ENCODE measurements around the gene FAM200A.

FAM200A gene

DNA sequence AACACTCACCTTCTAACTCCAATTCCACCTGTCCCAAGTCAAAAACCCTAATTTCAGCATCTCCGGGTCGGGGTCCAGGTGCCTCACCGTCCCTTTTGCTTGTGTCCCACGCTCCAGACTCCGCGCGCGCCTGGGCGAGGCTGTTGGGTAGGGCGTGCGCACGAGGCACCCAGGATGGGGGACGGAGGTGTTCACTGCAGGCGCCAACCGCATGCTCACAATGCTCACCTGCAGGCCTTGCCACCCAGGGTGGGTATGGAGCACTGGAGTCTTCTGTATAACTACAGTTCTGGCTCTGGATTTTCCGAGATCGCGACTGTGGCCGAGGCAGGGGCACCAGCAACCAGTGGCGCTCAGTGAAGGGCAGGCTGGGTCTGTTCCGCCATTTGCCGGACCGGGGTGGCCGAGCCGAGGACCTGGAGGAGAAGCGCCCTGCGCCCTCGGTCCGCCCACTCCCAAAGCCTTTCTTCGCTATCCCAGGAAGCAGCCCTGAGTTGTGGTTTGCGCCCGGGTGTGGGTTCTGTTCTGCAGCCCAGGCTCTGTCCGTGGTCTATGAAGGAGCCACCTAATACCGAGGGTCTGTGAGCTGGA is 8.7 kb downstream of the FAM200A start:
- no peaks in the 10 kb centered on the region for H3K4me1 ChIP-seq (ENCODE audit: control insufficient read depth in 1 of 2, insufficient read depth in 2 of 2, low read length in 2 of 2)
- no peak overlapping the region for H4K8ac ChIP-seq (ENCODE audit: low read depth, low read length)
- no peak overlapping the region for H2AK5ac ChIP-seq (ENCODE audit: low read length)
- no peak overlapping the region for H4K91ac ChIP-seq (ENCODE audit: low read depth, low read length)
- H3K27ac ChIP-seq (ENCODE audit: low read depth, low read length), result no peak overlapping the region
- H2BK5ac ChIP-seq (ENCODE audit: low read depth, low read length, poor library complexity), result no peak overlapping the region
- no peaks in the 10 kb centered on the region for H3K79me1 ChIP-seq (ENCODE audit: low read length)
- peak overlapping the region; percentile 21 for H3K4me3 ChIP-seq (ENCODE audit: low read depth, low read length)
- H3K23ac ChIP-seq (ENCODE audit: low read length), result no peak overlapping the region
- WGBS (ENCODE audit: extremely low coverage, insufficient coverage, insufficient read length), result no CpG with 5 or more reads among the region's 34 CpGs
- no peak for DNase-seq
- H3K9me3 ChIP-seq (ENCODE audit: insufficient read depth, low read depth, low read length), result peaks cover 17% of the 10 kb centered on the region
- H2BK120ac ChIP-seq (ENCODE audit: insufficient read depth, low read length, poor library complexity), result no peak overlapping the region
- no peak overlapping the region for H3K14ac ChIP-seq (ENCODE audit: low read length)
- H3K4ac ChIP-seq (ENCODE audit: low read depth, low read length), result no peak overlapping the region
- H3K79me2 ChIP-seq (ENCODE audit: control insufficient read depth, insufficient read depth, low read length, poor library complexity), result no peaks in the 10 kb centered on the region
- no peaks in the 10 kb centered on the region for H3K27me3 ChIP-seq (ENCODE audit: insufficient read depth, low read length)
- H3K4me2 ChIP-seq (ENCODE audit: low read length), result no peak overlapping the region
- no peak overlapping the region for H2BK12ac ChIP-seq (ENCODE audit: low read length)
- no peak overlapping the region for H3K9ac ChIP-seq (ENCODE audit: low read length)
- no peak overlapping the region for H4K12ac ChIP-seq (ENCODE audit: low read depth, low read length)
- H3K36me3 ChIP-seq (ENCODE audit: control insufficient read depth in 1 of 2, insufficient read depth in 2 of 2, low read length in 2 of 2), result peaks cover 3 to 11% of the 10 kb centered on the region in 2 experiments
- H2AFZ ChIP-seq (ENCODE audit: insufficient read depth, low read length, poor library complexity), result no peak overlapping the region
- H3K18ac ChIP-seq (ENCODE audit: low read length), result no peak overlapping the region

DNA sequence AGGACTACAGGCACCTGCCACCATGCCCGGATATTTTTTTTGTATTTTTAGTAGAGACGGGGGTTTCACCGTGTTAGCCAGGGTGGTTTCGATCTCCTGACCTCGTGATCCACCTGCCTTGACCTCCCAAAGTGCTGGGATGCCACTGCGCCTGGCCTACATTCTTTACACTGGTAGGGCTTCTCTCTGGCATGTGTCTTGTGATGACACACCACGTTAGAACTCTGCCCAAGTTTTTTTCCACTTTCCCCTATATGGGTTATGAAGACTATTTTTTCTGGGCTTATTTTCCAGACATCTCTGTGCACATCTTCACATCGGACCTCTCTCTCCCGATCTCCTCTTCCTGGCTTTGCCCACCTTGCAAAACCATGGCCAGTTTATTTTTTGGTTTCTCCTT is 10.7 kb downstream of the FAM200A start:
- Histone ChIP-seq H2AFZ (ENCODE audit: insufficient read depth, low read length, poor library complexity) (no peak overlapping the region), H2AK5ac (ENCODE audit: low read length) (no peak overlapping the region)

DNA sequence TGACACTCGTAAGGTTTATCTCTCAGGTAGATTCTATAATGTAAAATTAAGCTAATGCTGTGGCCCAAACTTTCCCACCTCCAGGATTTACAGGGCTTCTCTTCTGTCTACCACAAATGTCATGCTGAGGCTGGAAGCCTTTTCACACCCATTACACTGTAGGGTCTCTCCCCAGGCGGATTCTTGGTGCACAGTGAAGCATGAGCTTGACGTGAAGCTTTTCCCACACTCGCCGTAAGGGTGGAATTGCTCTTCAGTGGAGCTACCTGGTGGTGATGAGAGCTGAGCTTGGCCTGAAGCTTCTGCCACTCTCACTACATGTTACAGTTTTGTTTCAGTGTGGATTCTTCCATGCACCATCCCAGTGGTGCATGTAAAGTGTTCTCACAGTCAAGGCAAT is 11.4 kb downstream of the FAM200A start:
- no peak overlapping the region for H3K14ac ChIP-seq (ENCODE audit: low read length)
- H3K79me2 ChIP-seq (ENCODE audit: control insufficient read depth, insufficient read depth, low read length, poor library complexity), result no peaks in the 10 kb centered on the region
- no peak overlapping the region for H3K27ac ChIP-seq (ENCODE audit: low read depth, low read length)
- peaks cover 2 to 3% of the 10 kb centered on the region in 2 experiments for H3K36me3 ChIP-seq (ENCODE audit: control insufficient read depth in 1 of 2, insufficient read depth in 2 of 2, low read length in 2 of 2)
- no peak for DNase-seq
- no peak overlapping the region for H3K18ac ChIP-seq (ENCODE audit: low read length)
- H3K27me3 ChIP-seq (ENCODE audit: insufficient read depth, low read length), result no peaks in the 10 kb centered on the region
- H4K8ac ChIP-seq (ENCODE audit: low read depth, low read length), result no peak overlapping the region
- no peak overlapping the region for H2BK5ac ChIP-seq (ENCODE audit: low read depth, low read length, poor library complexity)
- no peak overlapping the region for H3K4me2 ChIP-seq (ENCODE audit: low read length)
- no peak overlapping the region for H4K12ac ChIP-seq (ENCODE audit: low read depth, low read length)
- no peak overlapping the region for H3K4ac ChIP-seq (ENCODE audit: low read depth, low read length)
- no peak overlapping the region for H3K23ac ChIP-seq (ENCODE audit: low read length)
- no peak overlapping the region for H2BK120ac ChIP-seq (ENCODE audit: insufficient read depth, low read length, poor library complexity)
- H2AK5ac ChIP-seq (ENCODE audit: low read length), result no peak overlapping the region
- H3K4me3 ChIP-seq (ENCODE audit: low read depth, low read length), result no peak overlapping the region
- no peak overlapping the region for H2AFZ ChIP-seq (ENCODE audit: insufficient read depth, low read length, poor library complexity)
- no peak overlapping the region for H3K9ac ChIP-seq (ENCODE audit: low read length)
- peaks cover 18% of the 10 kb centered on the region for H3K9me3 ChIP-seq (ENCODE audit: insufficient read depth, low read depth, low read length)
- H3K79me1 ChIP-seq (ENCODE audit: low read length), result no peaks in the 10 kb centered on the region
- H2BK12ac ChIP-seq (ENCODE audit: low read length), result no peak overlapping the region
- H4K91ac ChIP-seq (ENCODE audit: low read depth, low read length), result no peak overlapping the region
- H3K4me1 ChIP-seq (ENCODE audit: control insufficient read depth in 1 of 2, insufficient read depth in 2 of 2, low read length in 2 of 2), result no peaks in the 10 kb centered on the region
- WGBS (ENCODE audit: extremely low coverage, insufficient coverage, insufficient read length), result no CpG with 5 or more reads among the region's 5 CpGs

More for the DNA sequence above, 10.7 kb downstream of the FAM200A start:
- no peak overlapping the region for H3K27ac ChIP-seq (ENCODE audit: low read depth, low read length)
- no peak overlapping the region for H4K91ac ChIP-seq (ENCODE audit: low read depth, low read length)
- H3K9me3 ChIP-seq (ENCODE audit: insufficient read depth, low read depth, low read length), result peaks cover 18% of the 10 kb centered on the region
- no peaks in the 10 kb centered on the region for H3K4me1 ChIP-seq (ENCODE audit: control insufficient read depth in 1 of 2, insufficient read depth in 2 of 2, low read length in 2 of 2)
- DNase-seq, result peak in 1 of 2 donors; percentile 69
- H4K12ac ChIP-seq (ENCODE audit: low read depth, low read length), result no peak overlapping the region
- H3K18ac ChIP-seq (ENCODE audit: low read length), result no peak overlapping the region
- H3K36me3 ChIP-seq (ENCODE audit: control insufficient read depth in 1 of 2, insufficient read depth in 2 of 2, low read length in 2 of 2), result peaks cover 3 to 5% of the 10 kb centered on the region in 2 experiments
- no peak overlapping the region for H3K4me2 ChIP-seq (ENCODE audit: low read length)
- H3K4me3 ChIP-seq (ENCODE audit: low read depth, low read length), result no peak overlapping the region
- no peak overlapping the region for H3K23ac ChIP-seq (ENCODE audit: low read length)
- H3K9ac ChIP-seq (ENCODE audit: low read length), result no peak overlapping the region
- no peak overlapping the region for H2BK120ac ChIP-seq (ENCODE audit: insufficient read depth, low read length, poor library complexity)
- no peaks in the 10 kb centered on the region for H3K79me1 ChIP-seq (ENCODE audit: low read length)
- H2BK5ac ChIP-seq (ENCODE audit: low read depth, low read length, poor library complexity), result no peak overlapping the region
- H4K8ac ChIP-seq (ENCODE audit: low read depth, low read length), result no peak overlapping the region
- no peak overlapping the region for H3K14ac ChIP-seq (ENCODE audit: low read length)
- no CpG with 5 or more reads among the region's 9 CpGs for WGBS (ENCODE audit: extremely low coverage, insufficient coverage, insufficient read length)
- no peak overlapping the region for H2BK12ac ChIP-seq (ENCODE audit: low read length)
- H3K79me2 ChIP-seq (ENCODE audit: control insufficient read depth, insufficient read depth, low read length, poor library complexity), result no peaks in the 10 kb centered on the region
- no peak overlapping the region for H3K4ac ChIP-seq (ENCODE audit: low read depth, low read length)
- no peaks in the 10 kb centered on the region for H3K27me3 ChIP-seq (ENCODE audit: insufficient read depth, low read length)

DNA sequence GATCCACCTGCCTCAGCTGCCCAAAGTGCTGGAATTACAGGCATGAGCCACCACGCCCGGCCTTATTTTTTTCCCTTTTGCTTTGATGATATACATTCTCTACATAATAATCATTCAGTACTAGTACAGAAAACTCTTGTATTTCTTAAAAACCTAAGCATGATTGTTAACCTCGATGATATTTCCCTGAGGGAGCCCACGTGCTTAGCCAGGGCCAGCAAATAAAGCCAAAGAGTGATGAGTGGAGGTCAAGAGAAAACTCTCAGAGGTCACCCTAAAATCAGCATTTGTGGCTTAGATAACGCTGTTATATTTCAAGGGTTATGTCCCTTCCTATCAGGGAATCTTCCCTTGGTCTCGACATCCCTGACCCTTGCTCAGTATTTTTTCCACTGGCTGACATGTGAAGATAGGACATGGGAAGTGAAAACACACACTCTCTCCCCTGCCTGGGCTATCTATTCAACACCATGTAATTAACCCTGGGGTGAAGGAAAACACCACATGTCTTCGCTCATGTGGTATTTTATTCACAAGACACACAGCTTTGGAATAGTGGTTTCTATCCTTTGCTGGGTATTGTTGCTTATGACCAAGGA is 12.6 kb downstream of the FAM200A start:
- H3K18ac ChIP-seq (ENCODE audit: low read length), result no peak overlapping the region
- H3K27me3 ChIP-seq (ENCODE audit: insufficient read depth, low read length), result no peaks in the 10 kb centered on the region
- DNase-seq, result peak in 1 of 2 donors; percentile 24
- no peak overlapping the region for H4K8ac ChIP-seq (ENCODE audit: low read depth, low read length)
- peaks cover 2 to 3% of the 10 kb centered on the region in 2 experiments for H3K36me3 ChIP-seq (ENCODE audit: control insufficient read depth in 1 of 2, insufficient read depth in 2 of 2, low read length in 2 of 2)
- H3K4ac ChIP-seq (ENCODE audit: low read depth, low read length), result no peak overlapping the region
- H3K14ac ChIP-seq (ENCODE audit: low read length), result no peak overlapping the region
- H3K4me3 ChIP-seq (ENCODE audit: low read depth, low read length), result no peak overlapping the region
- H4K12ac ChIP-seq (ENCODE audit: low read depth, low read length), result no peak overlapping the region
- H3K27ac ChIP-seq (ENCODE audit: low read depth, low read length), result no peak overlapping the region
- no peak overlapping the region for H2BK5ac ChIP-seq (ENCODE audit: low read depth, low read length, poor library complexity)
- H3K4me2 ChIP-seq (ENCODE audit: low read length), result no peak overlapping the region
- no peak overlapping the region for H3K9ac ChIP-seq (ENCODE audit: low read length)
- H2BK120ac ChIP-seq (ENCODE audit: insufficient read depth, low read length, poor library complexity), result no peak overlapping the region
- H2AFZ ChIP-seq (ENCODE audit: insufficient read depth, low read length, poor library complexity), result no peak overlapping the region
- H3K79me2 ChIP-seq (ENCODE audit: control insufficient read depth, insufficient read depth, low read length, poor library complexity), result no peaks in the 10 kb centered on the region
- H3K79me1 ChIP-seq (ENCODE audit: low read length), result no peaks in the 10 kb centered on the region
- no peak overlapping the region for H3K23ac ChIP-seq (ENCODE audit: low read length)
- H3K4me1 ChIP-seq (ENCODE audit: control insufficient read depth in 1 of 2, insufficient read depth in 2 of 2, low read length in 2 of 2), result no peaks in the 10 kb centered on the region
- H4K91ac ChIP-seq (ENCODE audit: low read depth, low read length), result no peak overlapping the region
- WGBS (ENCODE audit: extremely low coverage, insufficient coverage, insufficient read length), result no CpG with 5 or more reads among the region's 7 CpGs
- H2AK5ac ChIP-seq (ENCODE audit: low read length), result no peak overlapping the region
- H3K9me3 ChIP-seq (ENCODE audit: insufficient read depth, low read depth, low read length), result peaks cover 23% of the 10 kb centered on the region
- no peak overlapping the region for H2BK12ac ChIP-seq (ENCODE audit: low read length)

Data from trophoblast cell (in vitro differentiated cells and primary cell).